NOMO-1 treated with dmso at 0.1 percent for 144 hours (cell line): Measurements from ENCODE around the gene TP53AIP1.
"Not testable (repeated sequence)": the region's sequence is repeated elsewhere in the genome, so short reads cannot be mapped to it uniquely, and the experiment has no call there.

ENCODE experiments used
- DNase-seq: peaks from one replicate; lab custom pipeline; 2025; ENCODE audit not compliant: unreplicated experiment; lab: John Stamatoyannopoulos, UW

The TP53AIP1 gene

DNA sequence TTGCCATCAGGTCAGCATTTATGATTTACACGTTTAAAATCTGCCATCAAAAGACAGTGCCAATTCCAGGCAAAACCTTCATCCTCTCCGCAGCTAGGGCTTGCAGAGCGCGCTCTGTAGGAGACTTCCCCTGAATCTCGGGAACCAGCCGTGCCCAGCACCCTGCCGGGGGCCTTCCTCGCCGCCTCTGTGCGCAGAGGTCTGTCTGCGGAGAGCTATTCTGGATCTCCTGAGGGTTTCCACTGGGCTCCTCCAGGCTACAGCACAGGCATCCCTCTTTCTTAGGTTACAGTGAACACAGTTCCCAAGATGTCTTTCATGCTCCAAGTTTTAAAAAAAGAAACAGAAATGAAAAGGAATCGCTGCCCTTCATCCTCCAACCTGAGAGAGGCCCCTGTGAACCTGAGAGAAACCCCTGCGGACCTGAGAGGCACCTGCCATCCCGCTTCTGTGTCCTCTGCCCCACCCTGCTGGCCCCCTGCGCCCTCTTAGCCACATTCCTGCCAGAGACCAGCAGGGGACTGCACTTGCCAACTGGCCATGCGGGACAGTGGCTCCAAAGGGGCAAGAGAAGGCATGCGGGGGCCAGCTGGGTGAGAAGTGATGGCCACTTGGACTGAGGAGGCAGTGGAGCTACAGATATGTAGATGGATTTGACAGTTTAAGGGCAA, 16.1 kb downstream of the TP53AIP1 start:
- no peak for DNase-seq

DNA sequence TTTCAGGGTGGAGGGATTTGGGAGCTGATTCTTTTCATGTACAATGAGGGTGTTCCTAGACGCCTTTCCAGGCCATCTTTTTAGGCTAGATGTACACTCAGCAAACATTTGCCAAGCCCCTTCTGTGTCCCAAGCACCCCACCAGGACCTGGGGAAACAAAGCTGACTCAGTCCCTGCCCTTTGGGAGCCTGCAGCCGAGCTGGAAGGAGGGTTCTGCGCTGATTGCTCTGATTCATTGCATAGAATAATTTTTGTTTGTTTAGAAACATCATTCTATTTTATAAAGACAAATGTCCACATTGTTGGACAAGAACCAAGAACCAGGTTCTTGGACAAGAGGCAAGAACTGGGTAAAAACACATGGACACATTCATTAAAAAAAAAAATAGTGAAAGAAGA, 16.7 kb downstream of the TP53AIP1 start:
- DNase-seq, result no peak

DNA sequence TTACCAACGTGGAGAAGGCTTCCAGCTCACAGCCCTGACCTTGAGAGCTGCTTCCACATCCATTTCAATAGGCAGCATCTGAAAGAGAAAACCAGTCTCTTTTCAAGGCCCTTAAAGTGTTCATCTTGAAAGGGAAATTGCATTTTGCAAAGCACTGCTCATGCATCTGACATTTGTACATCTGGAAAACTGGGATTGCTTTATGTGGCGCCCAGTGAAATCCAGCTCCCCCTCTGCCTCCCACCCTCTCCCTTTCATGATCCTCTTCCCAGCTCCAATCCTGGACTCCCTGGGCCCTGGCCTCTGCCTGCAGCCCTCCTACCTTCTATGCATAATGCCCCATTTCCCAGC, 17.4 kb downstream of the TP53AIP1 start:
- no peak for DNase-seq

DNA sequence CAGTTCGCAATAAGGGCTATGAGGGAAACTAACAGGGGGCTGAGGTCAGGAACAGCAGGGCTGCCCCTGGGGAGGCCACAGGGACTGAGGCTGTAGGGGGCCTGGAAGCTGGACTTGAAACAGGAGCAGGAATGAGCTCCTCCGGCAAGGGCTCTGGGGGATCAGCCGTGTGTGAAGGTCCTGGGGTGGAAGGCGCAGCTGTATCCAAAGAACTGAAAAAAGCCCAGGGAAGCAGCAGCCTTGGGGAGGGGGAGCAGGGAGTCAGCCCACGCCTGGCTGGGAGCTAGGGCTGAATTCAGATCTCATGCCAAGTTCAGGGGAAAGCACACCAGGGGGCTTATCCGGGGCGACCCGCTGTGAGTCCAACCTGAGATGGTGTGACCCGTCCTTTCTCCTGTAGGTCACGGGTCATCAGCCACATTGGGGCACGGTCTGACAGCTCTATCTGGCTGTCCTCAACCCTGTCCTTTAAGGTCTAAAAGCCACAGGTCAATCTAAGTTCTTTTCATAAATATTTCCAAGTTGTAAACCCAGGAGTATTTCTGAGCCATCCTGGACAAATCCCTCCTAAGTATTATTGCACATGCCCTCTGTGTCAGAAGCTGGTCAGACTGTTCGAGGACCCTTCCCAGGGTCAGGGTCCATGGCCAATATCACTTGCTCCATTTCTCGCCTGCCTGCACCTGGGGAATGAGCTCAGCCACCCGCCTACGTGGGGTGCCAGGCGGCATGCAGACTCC, 18.0 kb downstream of the TP53AIP1 start:
- DNase-seq, result no peak

DNA sequence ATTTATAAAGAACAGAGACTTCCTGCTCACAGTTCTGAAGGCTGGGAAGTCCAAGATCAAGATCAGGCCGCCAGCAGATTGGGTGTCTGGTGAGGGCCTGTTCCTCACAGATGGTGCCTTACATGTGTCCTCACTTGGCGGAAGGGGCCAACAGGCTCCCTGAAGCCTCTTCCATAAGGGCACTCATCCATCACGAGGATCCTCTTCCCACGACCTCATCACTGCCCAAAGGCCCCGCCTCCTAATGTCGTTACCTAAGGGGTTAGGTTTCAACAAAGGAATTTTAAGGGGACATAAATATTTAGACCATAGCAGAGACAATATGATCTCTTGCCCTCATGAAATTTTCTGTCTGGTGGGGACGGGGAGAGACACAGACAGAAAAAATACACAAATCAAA, 18.6 kb downstream of the TP53AIP1 start:
- DNase-seq, result no peak

DNA sequence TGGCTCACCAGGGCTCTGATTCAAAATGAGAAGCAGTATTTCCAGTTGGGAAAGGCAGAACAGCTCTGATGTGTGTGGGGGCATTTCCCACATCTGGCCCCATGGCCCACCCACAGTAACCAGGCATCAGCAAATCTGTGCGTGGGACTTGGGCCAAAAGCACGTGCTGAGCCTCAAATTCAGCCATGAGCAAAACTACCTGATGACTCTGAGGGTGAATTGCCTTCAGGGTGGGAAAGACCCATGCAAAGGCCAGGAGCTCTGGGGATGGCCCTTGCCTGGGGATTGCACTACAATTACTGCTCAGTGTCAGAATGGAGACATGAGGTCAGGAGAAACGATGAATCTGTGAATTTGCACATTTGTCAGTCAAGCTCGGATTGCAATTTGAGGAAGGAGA, 20.9 kb downstream of the TP53AIP1 start:
- DNase-seq, result no peak

DNA sequence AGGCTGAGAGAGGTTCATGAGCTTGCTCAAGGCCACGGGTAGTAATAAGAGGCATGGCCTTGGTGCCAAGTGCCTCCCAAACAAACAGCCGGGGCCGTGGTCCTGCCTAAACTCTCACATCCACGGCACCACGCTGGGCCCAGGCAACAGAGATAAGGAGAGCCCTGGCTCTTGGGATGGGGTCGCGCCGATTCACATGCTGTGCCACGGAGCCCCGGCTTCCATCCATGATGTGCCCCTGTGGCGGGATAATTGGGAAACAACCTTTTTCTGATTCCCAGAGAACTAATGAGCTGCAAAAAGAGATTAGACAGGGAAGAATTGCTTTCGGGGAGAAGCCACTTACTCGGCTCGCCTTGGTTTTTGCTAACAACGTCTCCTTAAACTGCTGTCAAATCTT, 22.0 kb downstream of the TP53AIP1 start:
- no peak for DNase-seq

DNA sequence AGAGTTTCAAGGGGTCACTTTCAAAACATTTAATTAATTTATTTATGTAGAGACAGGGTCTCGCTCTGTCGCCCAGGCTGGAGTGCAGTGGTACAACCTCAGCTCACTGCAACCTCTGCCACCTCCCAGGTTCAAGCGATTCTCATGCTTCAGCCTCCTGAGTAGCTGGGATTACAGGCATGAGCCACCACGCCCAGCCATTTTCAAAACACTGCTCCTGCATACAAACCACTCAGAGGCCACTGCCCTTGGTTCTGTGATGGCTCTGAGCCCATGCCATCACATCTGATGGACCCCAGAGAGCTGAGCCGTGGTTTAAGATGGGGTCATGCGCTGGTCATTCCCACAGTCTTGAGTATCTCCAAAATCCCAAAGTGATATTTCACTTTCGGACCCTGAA, 23.0 kb downstream of the TP53AIP1 start:
- DNase-seq, result not testable (repeated sequence)

DNA sequence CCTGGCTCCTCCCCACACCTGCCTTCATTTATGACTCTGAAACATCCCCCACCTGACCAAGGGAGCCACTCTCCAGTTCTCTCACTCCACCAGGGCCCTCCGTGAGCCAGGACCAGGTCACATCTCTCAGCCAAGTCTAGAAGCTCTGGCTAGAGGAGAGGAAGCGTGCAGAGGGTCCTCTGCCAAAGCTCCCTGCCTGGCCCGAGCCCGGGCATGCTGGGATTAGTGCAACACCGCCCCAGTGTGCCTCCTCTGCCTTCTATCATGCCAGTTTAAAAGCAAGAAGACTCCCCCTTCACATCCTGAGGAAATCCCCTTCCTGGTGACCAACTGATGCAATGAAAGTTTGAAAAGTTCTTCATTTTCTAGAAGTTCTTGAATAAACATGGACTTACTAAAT, 23.5 kb downstream of the TP53AIP1 start:
- no peak for DNase-seq

DNA sequence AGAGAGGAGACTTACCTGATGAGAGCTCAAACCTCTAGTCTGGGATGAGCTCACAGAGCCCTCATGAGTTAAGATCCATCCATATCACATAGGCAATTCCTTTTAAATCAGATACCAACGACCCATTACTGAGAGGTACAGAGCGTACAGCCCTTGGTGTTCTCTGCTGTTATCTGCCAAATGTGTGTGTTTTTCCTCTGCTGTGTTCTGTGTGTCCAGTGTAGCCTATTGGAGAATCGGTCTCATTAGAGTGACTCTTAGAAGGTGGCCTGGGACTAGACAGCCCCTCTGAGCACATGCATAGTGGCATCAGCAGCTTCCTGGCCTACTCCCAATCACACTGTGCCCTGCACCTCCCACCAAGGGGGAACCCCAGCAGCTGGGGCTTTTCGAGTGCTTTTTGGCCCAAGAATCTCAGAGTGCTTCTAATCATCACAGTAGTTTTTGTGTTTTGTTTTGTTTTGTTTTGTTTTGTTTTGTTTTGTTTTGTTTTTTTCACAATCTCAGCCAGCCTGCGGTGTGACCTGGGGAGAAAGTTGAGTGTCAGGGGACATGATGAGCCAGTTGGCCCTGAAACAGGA, 25.4 kb downstream of the TP53AIP1 start:
- DNase-seq, result no peak

DNA sequence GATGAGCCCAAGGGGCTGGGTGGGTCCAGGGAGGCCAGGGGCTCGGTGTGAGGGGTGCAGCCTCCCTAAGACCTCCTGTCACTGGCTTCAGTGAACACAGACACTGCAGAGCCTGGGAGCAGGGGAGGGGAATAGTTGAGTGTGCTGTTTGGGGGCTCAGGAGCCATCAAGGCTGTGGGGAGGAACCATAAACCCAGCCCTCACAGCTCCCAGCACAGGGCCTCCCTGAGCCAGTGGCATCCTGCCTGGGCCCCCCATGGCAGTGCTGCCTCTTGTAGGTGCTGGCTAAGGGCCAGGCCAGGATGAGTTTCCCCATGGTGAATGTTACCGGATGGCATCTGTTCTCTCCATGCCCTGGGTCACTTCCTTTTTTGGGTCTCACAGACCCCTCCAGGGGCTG, 26.0 kb downstream of the TP53AIP1 start:
- no peak for DNase-seq

DNA sequence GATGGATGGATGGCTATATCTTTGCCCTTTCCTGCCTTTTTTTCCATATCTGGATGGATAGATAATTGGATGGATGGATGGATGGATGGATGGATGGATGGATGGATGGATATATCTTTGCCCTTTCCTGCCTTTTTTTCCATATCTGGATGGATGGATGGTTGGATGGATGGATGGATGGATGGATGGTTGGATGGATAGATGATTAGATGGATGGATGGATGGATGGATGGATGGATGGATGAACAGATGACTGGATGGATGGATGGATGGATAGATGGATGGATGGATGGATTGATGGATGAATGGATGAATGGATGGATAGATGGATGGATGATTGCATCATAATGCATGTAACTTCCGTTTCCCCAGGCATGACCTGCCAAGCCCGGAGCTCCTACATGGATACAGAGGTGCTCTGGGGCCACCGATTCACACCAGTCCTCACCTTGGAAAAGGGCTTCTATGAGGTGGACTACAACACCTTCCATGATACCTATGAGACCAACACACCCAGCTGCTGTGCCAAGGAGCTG, 26.6 kb downstream of the TP53AIP1 start:
- no peak for DNase-seq

DNA sequence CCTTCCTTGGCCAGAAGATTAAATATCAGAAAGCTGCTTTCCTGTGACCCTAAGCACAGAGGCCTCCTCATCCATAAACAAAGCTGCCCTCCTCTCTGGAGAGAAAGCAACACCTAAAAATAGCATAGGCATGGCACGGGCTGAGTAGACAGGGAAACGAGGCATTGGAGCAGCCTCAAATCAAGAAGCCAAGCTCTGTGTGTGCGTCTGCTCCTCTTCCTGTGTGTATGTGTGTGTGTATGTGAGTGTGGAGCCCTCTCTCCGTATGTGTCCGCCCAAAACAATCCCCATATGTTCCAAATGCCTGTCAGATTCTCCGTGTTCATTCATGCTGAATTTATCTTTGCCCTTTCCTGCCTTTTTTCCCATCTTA, 27.5 kb downstream of the TP53AIP1 start:
- no peak for DNase-seq

DNA sequence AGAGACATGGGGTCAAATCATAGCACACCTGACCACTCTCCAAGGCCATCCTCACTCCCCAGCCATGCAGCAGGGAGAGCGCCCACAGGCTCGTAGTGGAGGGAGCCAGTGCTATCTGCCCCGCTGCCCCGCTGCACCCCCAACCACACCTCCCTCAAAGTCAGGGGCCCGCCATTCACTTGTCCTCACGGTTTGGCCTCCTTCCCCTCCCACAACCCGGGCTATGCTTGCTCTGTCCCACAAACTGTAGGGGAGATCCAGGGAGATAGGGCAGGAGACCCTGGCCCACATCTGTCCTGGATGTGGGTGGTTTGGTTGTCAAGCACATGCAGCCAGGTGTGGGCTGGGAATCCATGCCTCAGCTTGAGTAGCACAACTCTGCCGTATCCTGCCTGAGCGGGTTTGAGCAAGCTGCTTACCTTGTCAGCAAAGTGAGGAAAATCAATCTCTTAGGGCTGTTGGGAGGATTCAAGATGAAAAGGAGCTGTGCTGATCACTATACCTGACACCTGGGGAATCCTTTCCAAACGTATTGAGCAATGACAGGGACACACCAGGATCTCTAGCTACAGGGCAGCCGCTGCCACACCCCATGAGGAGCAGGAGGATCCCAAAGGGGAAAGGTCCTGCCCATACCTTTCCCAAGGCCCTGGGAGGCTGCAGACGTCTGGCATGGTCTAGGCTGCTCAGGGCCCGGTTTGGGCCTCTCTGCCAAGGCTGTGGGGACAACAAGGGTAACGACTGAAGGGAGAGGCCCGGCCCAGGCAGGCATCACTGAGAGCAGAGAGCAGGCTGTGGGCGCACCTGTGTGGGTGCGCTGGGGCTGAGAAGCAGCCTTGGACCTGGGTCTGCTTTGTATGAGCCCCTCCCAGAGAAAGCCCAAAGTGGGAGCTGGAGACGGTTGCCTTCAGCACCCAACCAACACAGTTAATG, 28.2 kb downstream of the TP53AIP1 start:
- DNase-seq, result no peak

DNA sequence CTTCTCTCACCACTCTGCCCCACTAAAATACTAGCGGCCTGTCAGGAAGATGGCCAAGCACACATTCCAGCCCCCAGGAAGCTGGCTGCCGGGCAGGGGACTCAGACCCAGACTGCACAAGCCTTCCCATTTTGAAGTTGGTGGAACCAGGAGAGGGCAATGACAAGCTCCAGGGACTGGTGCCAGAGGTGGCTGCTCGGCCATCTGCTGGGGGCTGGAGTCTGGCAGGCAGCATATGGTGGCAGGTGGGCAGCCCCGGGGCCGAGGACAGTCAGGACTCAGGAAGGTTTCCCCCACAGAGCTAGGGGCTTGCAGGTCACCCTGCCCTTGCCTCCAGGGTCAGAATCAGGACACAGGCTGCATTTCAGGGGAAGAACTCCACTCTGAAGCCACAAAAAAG, 28.9 kb downstream of the TP53AIP1 start:
- DNase-seq, result no peak

DNA sequence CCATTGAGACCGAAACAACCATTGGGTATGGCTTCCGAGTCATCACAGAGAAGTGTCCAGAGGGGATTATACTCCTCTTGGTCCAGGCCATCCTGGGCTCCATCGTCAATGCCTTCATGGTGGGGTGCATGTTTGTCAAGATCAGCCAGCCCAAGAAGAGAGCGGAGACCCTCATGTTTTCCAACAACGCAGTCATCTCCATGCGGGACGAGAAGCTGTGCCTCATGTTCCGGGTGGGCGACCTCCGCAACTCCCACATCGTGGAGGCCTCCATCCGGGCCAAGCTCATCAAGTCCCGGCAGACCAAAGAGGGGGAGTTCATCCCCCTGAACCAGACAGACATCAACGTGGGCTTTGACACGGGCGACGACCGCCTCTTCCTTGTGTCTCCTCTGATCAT, 31.0 kb downstream of the TP53AIP1 start:
- DNase-seq, result no peak

DNA sequence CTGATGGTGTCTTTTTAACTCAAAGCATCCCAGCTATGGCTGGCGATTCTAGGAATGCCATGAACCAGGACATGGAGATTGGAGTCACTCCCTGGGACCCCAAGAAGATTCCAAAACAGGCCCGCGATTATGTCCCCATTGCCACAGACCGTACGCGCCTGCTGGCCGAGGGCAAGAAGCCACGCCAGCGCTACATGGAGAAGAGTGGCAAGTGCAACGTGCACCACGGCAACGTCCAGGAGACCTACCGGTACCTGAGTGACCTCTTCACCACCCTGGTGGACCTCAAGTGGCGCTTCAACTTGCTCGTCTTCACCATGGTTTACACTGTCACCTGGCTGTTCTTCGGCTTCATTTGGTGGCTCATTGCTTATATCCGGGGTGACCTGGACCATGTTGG, 31.4 kb downstream of the TP53AIP1 start:
- no peak for DNase-seq

DNA sequence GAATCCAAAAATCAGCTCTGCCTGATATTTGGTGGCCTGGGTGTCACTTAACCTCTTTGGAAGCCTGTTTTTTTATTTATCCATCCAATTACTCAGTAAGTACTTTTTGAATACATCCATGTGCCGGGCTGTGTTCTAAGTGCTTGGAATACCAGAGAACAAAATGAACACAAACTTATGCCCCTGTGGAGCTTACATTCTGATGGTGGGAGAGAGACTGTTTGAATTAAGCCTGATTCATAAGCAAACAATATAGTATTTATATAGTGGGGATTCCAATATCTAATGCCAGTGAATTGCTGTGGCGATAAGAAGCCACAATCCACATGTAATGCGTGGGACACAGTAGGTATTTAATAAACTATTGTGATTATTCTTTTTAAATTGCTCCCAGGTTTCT, 32.1 kb downstream of the TP53AIP1 start:
- no peak for DNase-seq

DNA sequence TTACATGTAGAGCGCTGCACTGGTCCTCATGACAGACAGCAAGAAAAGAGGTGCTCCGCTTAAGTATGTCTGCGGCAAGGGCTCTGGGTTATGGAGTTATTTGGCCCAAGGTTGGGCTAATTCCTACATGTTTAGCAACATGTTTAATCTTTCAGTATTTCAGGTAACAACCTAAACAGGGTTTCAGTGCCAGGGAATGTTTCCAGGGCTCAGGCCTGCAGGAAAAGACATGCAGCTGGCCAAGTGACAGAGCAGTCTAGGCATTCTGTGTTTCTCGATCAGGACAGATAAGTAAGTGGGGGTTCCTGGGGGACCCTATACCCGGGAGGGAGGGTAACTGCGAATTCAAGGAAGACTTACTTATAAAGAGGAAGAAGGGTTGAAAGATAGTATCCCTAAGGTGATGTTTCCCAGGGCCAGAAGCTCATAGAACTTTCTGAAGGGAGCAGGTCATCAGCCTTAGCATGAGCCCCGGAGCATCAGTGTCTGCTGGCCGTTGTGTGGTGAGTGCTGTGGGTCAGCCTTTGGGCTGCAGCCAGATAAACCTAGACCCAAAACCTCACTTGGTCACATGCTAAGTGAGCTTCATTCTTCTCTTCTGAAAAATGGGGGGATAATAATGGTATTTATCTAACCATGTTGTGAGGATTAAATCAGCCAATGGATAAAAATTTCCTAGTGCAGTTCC, 33.1 kb downstream of the TP53AIP1 start:
- DNase-seq, result no peak

DNA sequence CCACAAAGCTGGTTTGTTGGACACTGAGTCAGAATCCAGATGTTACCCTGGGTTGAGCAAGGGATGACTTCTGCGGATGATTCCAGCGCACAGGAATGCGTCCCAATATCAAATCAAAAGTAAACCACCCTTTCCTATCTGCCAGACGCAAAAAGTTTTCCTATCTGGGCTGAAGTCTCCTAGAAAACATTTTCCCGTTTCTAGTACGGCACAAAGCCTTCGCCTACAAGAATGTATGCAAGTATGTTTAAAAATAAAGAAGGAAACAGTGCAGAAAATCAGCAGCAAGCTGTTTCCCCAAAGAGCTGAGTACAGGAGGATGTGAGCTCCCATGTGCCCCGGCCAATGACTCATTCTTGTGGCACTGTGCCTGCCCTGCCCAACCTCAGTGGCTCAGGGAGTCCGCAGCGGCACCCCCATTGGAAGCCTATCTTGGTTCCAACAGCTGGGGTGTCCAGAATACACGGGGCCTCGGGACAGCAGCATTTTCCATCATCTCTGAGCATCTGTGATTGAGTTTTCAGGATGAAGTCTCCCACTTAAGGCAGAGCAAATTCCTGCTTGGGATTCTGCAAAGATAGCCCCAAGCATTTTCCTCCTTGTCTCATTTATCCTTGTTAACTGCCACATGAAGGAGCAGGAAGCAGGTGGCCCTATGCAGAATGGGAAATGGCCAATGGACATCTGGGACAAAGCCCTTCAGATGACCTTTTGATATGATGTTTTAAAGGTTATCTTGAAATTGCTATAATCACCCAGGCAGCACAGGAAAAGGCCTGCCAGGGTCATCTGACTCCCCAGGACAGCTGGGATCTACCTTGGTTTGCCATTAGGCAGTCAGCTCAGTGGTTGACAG, 34.1 kb downstream of the TP53AIP1 start:
- no peak for DNase-seq
